ENCODE measurements around the gene IFT172. TPM values are rescaled to one million over a fixed set of nuclear protein-coding genes. Genes with fewer than 3 reads are reported as not detected.

IFT172 gene
- total RNA-seq, 2 donors from 2014 or later: 30.1 to 31.3 TPM

GRCh38 chr2:27408601-27409320 is 80.8 kb downstream of the IFT172 start:
- Histone ChIP-seq H3K9me3 (ENCODE audit: control insufficient read depth, low read length) (no peaks in the 10 kb centered on the region), H3K36me3 (ENCODE audit: control insufficient read depth, insufficient read depth, low read length) (peaks cover 14% of the 10 kb centered on the region), H3K9ac (ENCODE audit: extremely low read depth, low read length, poor library complexity, severe bottlenecking) (peak overlapping the region; percentile 80), H3K4me3 (ENCODE audit: low read length) (peak overlapping the region; percentile 94), H3K4me1 (ENCODE audit: control insufficient read depth, insufficient read depth, low read length) (no peaks in the 10 kb centered on the region), H3K27me3 (ENCODE audit: control insufficient read depth, insufficient read depth, low read length, poor library complexity, severe bottlenecking) (peaks cover 9% of the 10 kb centered on the region), H3K27ac (ENCODE audit: low read depth, low read length) (peak overlapping the region; percentile 84)
- DNase-seq: no peak
- Mint-ChIP-seq H3K4me3 (peak overlapping the region; percentile 78), H3K9me3 (peaks cover 7% of the 10 kb centered on the region), H3K27me3 (ENCODE audit: insufficient read depth) (peaks cover 1% of the 10 kb centered on the region), H3K4me1 (peaks cover 12% of the 10 kb centered on the region), H3K36me3 (ENCODE audit: low read depth) (peaks cover 23% of the 10 kb centered on the region), H3K27ac (peak overlapping the region; percentile 83)
- TF ChIP-seq, protein P1, sequence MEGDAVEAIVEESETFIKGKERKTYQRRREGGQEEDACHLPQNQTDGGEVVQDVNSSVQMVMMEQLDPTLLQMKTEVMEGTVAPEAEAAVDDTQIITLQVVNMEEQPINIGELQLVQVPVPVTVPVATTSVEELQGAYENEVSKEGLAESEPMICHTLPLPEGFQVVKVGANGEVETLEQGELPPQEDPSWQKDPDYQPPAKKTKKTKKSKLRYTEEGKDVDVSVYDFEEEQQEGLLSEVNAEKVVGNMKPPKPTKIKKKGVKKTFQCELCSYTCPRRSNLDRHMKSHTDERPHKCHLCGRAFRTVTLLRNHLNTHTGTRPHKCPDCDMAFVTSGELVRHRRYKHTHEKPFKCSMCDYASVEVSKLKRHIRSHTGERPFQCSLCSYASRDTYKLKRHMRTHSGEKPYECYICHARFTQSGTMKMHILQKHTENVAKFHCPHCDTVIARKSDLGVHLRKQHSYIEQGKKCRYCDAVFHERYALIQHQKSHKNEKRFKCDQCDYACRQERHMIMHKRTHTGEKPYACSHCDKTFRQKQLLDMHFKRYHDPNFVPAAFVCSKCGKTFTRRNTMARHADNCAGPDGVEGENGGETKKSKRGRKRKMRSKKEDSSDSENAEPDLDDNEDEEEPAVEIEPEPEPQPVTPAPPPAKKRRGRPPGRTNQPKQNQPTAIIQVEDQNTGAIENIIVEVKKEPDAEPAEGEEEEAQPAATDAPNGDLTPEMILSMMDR (conservative IDR thresholded peaks at IDR 0.05): no peak
- 0% methylated on average over 15 to 33 of the region's 33 CpGs for WGBS, 2 experiments (ENCODE audit: insufficient coverage in 1 of 2, insufficient read length in 1 of 2)

- H3K27me3 Mint-ChIP-seq (ENCODE audit: insufficient read depth): peaks cover under 1% of the 10 kb centered on the region
- H3K27ac ChIP-seq (ENCODE audit: low read depth, low read length): no peak overlapping the region
- H3K27me3 ChIP-seq (ENCODE audit: control insufficient read depth, insufficient read depth, low read length, poor library complexity, severe bottlenecking): peaks cover 9% of the 10 kb centered on the region
- H3K27ac Mint-ChIP-seq: peak overlapping the region; percentile 83
- H3K9ac ChIP-seq (ENCODE audit: extremely low read depth, low read length, poor library complexity, severe bottlenecking): peak overlapping the region; percentile 80
- H3K36me3 Mint-ChIP-seq (ENCODE audit: low read depth): peaks cover 26% of the 10 kb centered on the region
- TF ChIP-seq, protein P1 (conservative IDR thresholded peaks at IDR 0.05): peak; percentile 83
- H3K4me1 Mint-ChIP-seq: peaks cover 12% of the 10 kb centered on the region
- 44 to 53% methylated on average over 10 to 15 of the region's 16 CpGs for WGBS, 2 experiments (ENCODE audit: insufficient coverage in 1 of 2, insufficient read length in 1 of 2)
- no peaks in the 10 kb centered on the region for H3K4me1 ChIP-seq (ENCODE audit: control insufficient read depth, insufficient read depth, low read length)
- H3K4me3 ChIP-seq (ENCODE audit: low read length): peak overlapping the region; percentile 94
- H3K36me3 ChIP-seq (ENCODE audit: control insufficient read depth, insufficient read depth, low read length): peaks cover 21% of the 10 kb centered on the region
- no peaks in the 10 kb centered on the region for H3K9me3 ChIP-seq (ENCODE audit: control insufficient read depth, low read length)
- peak overlapping the region; percentile 78 for H3K4me3 Mint-ChIP-seq
- DNase-seq: peak; percentile 80
- H3K9me3 Mint-ChIP-seq: peaks cover 7% of the 10 kb centered on the region
These were observed 81.6 kb downstream of the IFT172 start for GRCh38 chr2:27407798-27408491.

- Histone ChIP-seq H3K4me1 (ENCODE audit: control insufficient read depth, insufficient read depth, low read length) (no peaks in the 10 kb centered on the region), H3K27ac (ENCODE audit: low read depth, low read length) (no peak overlapping the region), H3K9ac (ENCODE audit: extremely low read depth, low read length, poor library complexity, severe bottlenecking) (no peak overlapping the region), H3K36me3 (ENCODE audit: control insufficient read depth, insufficient read depth, low read length) (peaks cover 41% of the 10 kb centered on the region), H3K27me3 (ENCODE audit: control insufficient read depth, insufficient read depth, low read length, poor library complexity, severe bottlenecking) (no peaks in the 10 kb centered on the region), H3K9me3 (ENCODE audit: control insufficient read depth, low read length) (no peaks in the 10 kb centered on the region), H3K4me3 (ENCODE audit: low read length) (no peak overlapping the region)
- 92 to 94% methylated on average over 2 of the region's 2 CpGs for WGBS, 2 experiments (ENCODE audit: insufficient coverage in 1 of 2, insufficient read length in 1 of 2)
- Mint-ChIP-seq H3K4me1 (peaks cover 3% of the 10 kb centered on the region), H3K36me3 (ENCODE audit: low read depth) (peaks cover 25% of the 10 kb centered on the region), H3K27me3 (ENCODE audit: insufficient read depth) (no peaks in the 10 kb centered on the region), H3K27ac (no peak overlapping the region), H3K4me3 (no peak overlapping the region), H3K9me3 (no peaks in the 10 kb centered on the region)
- no peak for DNase-seq
- TF ChIP-seq, protein P1 (conservative IDR thresholded peaks at IDR 0.05): no peak
These were observed 89.0 kb downstream of the IFT172 start for GRCh38 chr2:27400348-27401135.
